ENCODE measurements around the gene ARHGDIA. TPM values are rescaled to one million over a fixed set of nuclear protein-coding genes. Genes with fewer than 3 reads are reported as not detected.

The ARHGDIA gene
- total and polyA plus RNA-seq, 2 of the 8 experiments (the other 6 are each of a cell fraction or from before 2014, with no cell fraction given), result 62.4 to 217 TPM

GRCh38 chr17:81885454-81885853 is 14.3 kb upstream of the ARHGDIA start:
- FAIRE-seq (no peak), DNase-seq (ENCODE audit: low read depth in 1 of 2, low spot score in 2 of 2) (no peak)
- no peak overlapping the region for H2BK5ac ChIP-seq (ENCODE audit: low read depth, low read length)
- H3K23me2 ChIP-seq (ENCODE audit: low read depth, low read length), result peaks cover under 1% of the 10 kb centered on the region; the same call in 1 of the 2 replicates
- WGBS, 2 experiments (ENCODE audit: extremely low coverage in 1 of 2, insufficient coverage in 1 of 2, insufficient read length in 1 of 2, insufficient replicate concordance in 2 of 2, low coverage in 1 of 2, low lambda C conversion rate in 2 of 2, missing lambda C conversion rate in 1 of 2), result 96% methylated on average over 10 of the region's 10 CpGs; no CpG with 5 or more reads in 1 of the 2 experiments
- ChIA-PET CTCF (ENCODE audit: partially characterized antibody) (interaction anchor here (0.5 to 3.9 kb wide), 2 partner anchors 16 to 44 kb away, joined by 3 to 24 read pairs; partner anchors contain the start of gene ARHGDIA), POLR2A (ENCODE audit: partially characterized antibody) (interaction anchor here (1.1 to 12.3 kb wide), 11 partner anchors 7 to 177 kb away, joined by 3 to 151 read pairs (median 4); partner anchors contain the start of genes ARHGDIA, NPB and P4HB)
- no peak overlapping the region for H2BK20ac ChIP-seq (ENCODE audit: low read length)
- peaks cover 15% of the 10 kb centered on the region for H3K79me1 ChIP-seq (ENCODE audit: low read depth, low read length)
- H4K5ac ChIP-seq (ENCODE audit: insufficient read length, low read depth, low read length), result no peak overlapping the region
- no peak overlapping the region for H3K18ac ChIP-seq (ENCODE audit: extremely low read depth, low read length)
- no peak overlapping the region for H4K8ac ChIP-seq (ENCODE audit: extremely low read depth, insufficient read depth, low read length)
- H3K4me1 ChIP-seq (replicated peaks in 1 of 4; ENCODE audit: control insufficient read depth in 3 of 4, insufficient read depth in 4 of 4, low read length in 3 of 4), result peaks cover 0 to 3% (median 1%) of the 10 kb centered on the region in 4 experiments; a peak in 5 of 7 replicates
- no peak overlapping the region for H3K23ac ChIP-seq (ENCODE audit: insufficient read length)
- no peak overlapping the region for H3K14ac ChIP-seq (ENCODE audit: insufficient read length)
- H3K4ac ChIP-seq (replicated peaks; ENCODE audit: insufficient read length, low read depth, low read length), result no peak overlapping the region
- peaks cover 4 to 29% of the 10 kb centered on the region in 2 experiments for H3K79me2 ChIP-seq (ENCODE audit: control insufficient read depth in 1 of 2, insufficient read depth in 2 of 2, low read length in 2 of 2)
- 0 out of 7 replicates have a peak overlapping the region, but pooled peaks of 1 of the 4 experiments have one; percentile 11 for H3K9ac ChIP-seq (replicated peaks in 1 of 4; ENCODE audit: extremely low read depth in 1 of 4, low read depth in 3 of 4, low read length in 3 of 4)
- no peak overlapping the region for H2AFZ ChIP-seq (ENCODE audit: low read length)
- H3K4me3 ChIP-seq (ENCODE audit: extremely low read depth in 1 of 4, insufficient read depth in 2 of 4, low read depth in 3 of 4, low read length in 4 of 4), result no peak overlapping the region
- H3K56ac ChIP-seq (replicated peaks; ENCODE audit: insufficient read length, low read depth, low read length), result no peak overlapping the region
- H2AK5ac ChIP-seq (ENCODE audit: low read depth, low read length), result no peak overlapping the region
- no peak overlapping the region for H2BK12ac ChIP-seq (ENCODE audit: low read depth, low read length)
- H3K27me3 ChIP-seq (replicated peaks in 1 of 4; ENCODE audit: control insufficient read depth in 3 of 4, extremely low read depth in 1 of 4, insufficient read depth in 3 of 4, low read length in 3 of 4), result no peaks in the 10 kb centered on the region
- H2BK15ac ChIP-seq (ENCODE audit: low read length), result no peak overlapping the region
- no peaks in the 10 kb centered on the region for H3K9me3 ChIP-seq (ENCODE audit: insufficient read depth in 2 of 2, low read depth in 1 of 2, low read length in 1 of 2)
- H3K27ac ChIP-seq (ENCODE audit: low read depth, low read length), result no peak overlapping the region
- H4K91ac ChIP-seq (replicated peaks; ENCODE audit: insufficient read length, low read length), result no peak overlapping the region
- TF ChIP-seq YY1 (IDR thresholded peaks at IDR 0.05; ENCODE audit: low read depth, low read length) (no peak), EP300 (IDR thresholded peaks at IDR 0.05; ENCODE audit: borderline replicate concordance in 1 of 2, low read depth in 2 of 2, low read length in 2 of 2) (no peak), TAF7 (optimal IDR thresholded peaks at IDR 0.05; ENCODE audit: borderline replicate concordance, low read depth, low read length) (no peak), TAF1 (IDR thresholded peaks at IDR 0.05; ENCODE audit: low read depth, low read length) (no peak), HDAC2 (IDR thresholded peaks at IDR 0.05; ENCODE audit: borderline replicate concordance in 1 of 2, low read depth in 2 of 2, low read length in 2 of 2) (no peak), CREB1 (IDR thresholded peaks at IDR 0.05) (no peak), CBX8 (IDR thresholded peaks at IDR 0.05; ENCODE audit: borderline replicate concordance, low read depth, low read length) (no peak)
- no peak overlapping the region for H3K4me2 ChIP-seq (ENCODE audit: insufficient read depth in 1 of 2, low read depth in 2 of 2, low read length in 2 of 2)
- no peak overlapping the region for H2BK120ac ChIP-seq (replicated peaks; ENCODE audit: low read depth, low read length)
- peaks cover 19 to 25% of the 10 kb centered on the region in 2 experiments for H4K20me1 ChIP-seq (replicated peaks in 1 of 2; ENCODE audit: control insufficient read depth in 1 of 2, insufficient read depth in 2 of 2, low read length in 2 of 2)
- peaks cover 34 to 66% (median 41%) of the 10 kb centered on the region in 4 experiments for H3K36me3 ChIP-seq (ENCODE audit: control insufficient read depth in 2 of 4, insufficient read depth in 4 of 4, low read length in 3 of 4)
